GM12878 (cell line): ENCODE results near the gene PRR3. TPM values are rescaled to one million over a fixed set of nuclear protein-coding genes. Genes with fewer than 3 reads are reported as not detected.

ENCODE experiments used
- ATAC-seq: fragments of 200-7000 bp; cut with Tn5 transposase; 3 replicates; pipeline ENCODE4 v1.9.1; 2020; ENCODE audit warnings: mild to moderate bottlenecking, moderate library complexity
- BruUV-seq: library from RNA; stranded (reverse); fragments of 400-500 nt; replicated peaks from 2 replicates; lab custom pipeline; 2021; lab: Mats Ljungman, UMichigan
- CTCF ChIA-PET: fragments of 300-600 bp; sonication (Branson Sonifier 250); formaldehyde crosslinking; extraction: SDS; loops from one replicate; lab custom pipeline; 2021; ENCODE audit warnings: inconsistent platforms; lab: Yijun Ruan, JAX
- POLR2A ChIA-PET: fragments of 350-600 bp; formaldehyde crosslinking; extraction: SDS; loops from one replicate; lab custom pipeline; 2021; ENCODE audit warnings: inconsistent platforms; lab: Charles Lee
- RAD21 ChIA-PET: fragments of 300-600 bp; sonication (Branson Sonifier 250); formaldehyde crosslinking; loops from one replicate; lab custom pipeline; 2023; ENCODE audit warnings: antibody characterized with exemption; ENCODE audit not compliant: unreplicated experiment; lab: Charles Lee
- SMC1A ChIA-PET: fragments of 300-600 bp; sonication (Branson Sonifier 250); formaldehyde crosslinking; loops from one replicate; lab custom pipeline; 2023; ENCODE audit not compliant: unreplicated experiment, uncharacterized antibody; lab: Charles Lee
- DNase-seq: peaks from one replicate; pipeline ENCODE4 v3.0.0-alpha.2; 2011; ENCODE audit warnings: low read depth, low spot score
- FAIRE-seq: peaks from 3 replicates; lab custom pipeline; 2011; peaks lifted over from hg19 to GRCh38; lab: Jason Lieb, UNC
- H2AFZ ChIP-seq: 2 replicates; pipeline ENCODE4 v1.6.0; 2011; ENCODE audit warnings: low read depth, low read length, control low read depth; ENCODE audit not compliant: control insufficient read depth
- H3K27ac ChIP-seq: 2 replicates; pipeline ENCODE4 v1.5.1; 2011; ENCODE audit warnings: control low read depth; ENCODE audit not compliant: control insufficient read depth, insufficient read depth
- H3K27me3 ChIP-seq, 2 experiments: replicated peaks in 1 of 2; 2 replicates each; pipeline versions ENCODE4 v1.6.0 to v1.6.1; 2011; ENCODE audit warnings: low read length in 1 of 2; ENCODE audit not compliant: control insufficient read depth in 2 of 2, insufficient read depth in 2 of 2
- H3K36me3 ChIP-seq, 2 experiments: 2 replicates each; pipeline ENCODE4 v1.5.1; 2011; ENCODE audit warnings: low read length in 1 of 2; ENCODE audit not compliant: control insufficient read depth in 2 of 2, insufficient read depth in 2 of 2
- H3K4me1 ChIP-seq: 2 replicates; pipeline ENCODE4 v1.6.1; 2011; ENCODE audit warnings: mild to moderate bottlenecking, low read length, moderate library complexity, mixed read lengths; ENCODE audit not compliant: control insufficient read depth, insufficient read depth
- H3K4me2 ChIP-seq: 2 replicates; pipeline ENCODE4 v1.6.0; 2011; ENCODE audit warnings: control low read depth; ENCODE audit not compliant: control insufficient read depth, insufficient read depth
- H3K4me3 ChIP-seq: fragments of 200-600 bp; sonication (generic); 2 replicates; pipeline ENCODE4 v1.5.1; 2016
- H3K79me2 ChIP-seq: 2 replicates; pipeline ENCODE4 v1.6.0; 2011; ENCODE audit warnings: low read length; ENCODE audit not compliant: control insufficient read depth, insufficient read depth
- H3K9ac ChIP-seq: 2 replicates; pipeline ENCODE4 v1.8.0; 2011; ENCODE audit warnings: low read length, control low read depth, mixed read lengths; ENCODE audit not compliant: control insufficient read depth, insufficient read depth
- H3K9me3 ChIP-seq: replicated peaks from 3 replicates; pipeline ENCODE4 v1.5.1; 2011; ENCODE audit warnings: mild to moderate bottlenecking, low read length; ENCODE audit not compliant: control insufficient read depth, insufficient read depth
- H4K20me1 ChIP-seq: 2 replicates; pipeline ENCODE4 v1.6.0; 2011; ENCODE audit not compliant: control insufficient read depth, insufficient read depth
- BMI1 ChIP-seq: fragments of 450-650 bp; IDR thresholded peaks from 2 replicates; pipeline ENCODE4 v1.6.1; 2016; ENCODE audit warnings: mild to moderate bottlenecking, moderate library complexity, borderline replicate concordance
- CHD2 ChIP-seq: IDR thresholded peaks from 2 replicates; pipeline ENCODE4 v1.6.1; 2011; ENCODE audit warnings: low read depth, low read length, improper control_type of control experiment, borderline replicate concordance
- ESRRA ChIP-seq: IDR thresholded peaks from 2 replicates; pipeline ENCODE4 v1.6.1; 2012; ENCODE audit warnings: mild to moderate bottlenecking, low read length, improper control_type of control experiment
- ETV6 ChIP-seq, 2 experiments: fragments of 450-650 bp in 1 of 2; IDR thresholded peaks in 1 of 2; conservative IDR thresholded peaks in 1 of 2; 2 replicates each; pipeline ENCODE4 v1.6.1; 2014; ENCODE audit warnings: antibody characterized with exemption in 1 of 2, borderline replicate concordance in 1 of 2, low read depth in 1 of 2, mild to moderate bottlenecking in 1 of 2, moderate library complexity in 1 of 2
- IKZF2 ChIP-seq, 2 experiments: fragments of 450-650 bp; IDR thresholded peaks; 2 replicates each; pipeline ENCODE4 v1.6.1; 2017; ENCODE audit warnings: mild to moderate bottlenecking in 2 of 2, moderate library complexity in 2 of 2
- JUND ChIP-seq: IDR thresholded peaks from 2 replicates; pipeline ENCODE4 v1.6.1; 2012; ENCODE audit warnings: low read depth, mild to moderate bottlenecking, low read length, improper control_type of control experiment, moderate library complexity
- MEF2A ChIP-seq: IDR thresholded peaks from 2 replicates; pipeline ENCODE4 v1.6.1; 2011; ENCODE audit warnings: low read depth, mild to moderate bottlenecking, low read length, moderate library complexity; ENCODE audit not compliant: insufficient read depth
- PRDM15 ChIP-seq: fragments of 450-650 bp; formaldehyde crosslinking; IDR thresholded peaks from 2 replicates; pipeline ENCODE4 v1.4.0; 2020; ENCODE audit warnings: mild to moderate bottlenecking, moderate library complexity
- SIN3A ChIP-seq: IDR thresholded peaks from 2 replicates; pipeline ENCODE4 v1.6.1; 2012; ENCODE audit warnings: low read depth, low read length, improper control_type of control experiment
- SKIL ChIP-seq: fragments of 450-650 bp; IDR thresholded peaks from 2 replicates; pipeline ENCODE4 v1.6.1; 2017; ENCODE audit warnings: mild to moderate bottlenecking, low read depth, inconsistent platforms; ENCODE audit not compliant: poor library complexity, severe bottlenecking
- SMAD5 ChIP-seq: IDR thresholded peaks from 2 replicates; pipeline ENCODE4 v1.6.1; 2016; ENCODE audit warnings: antibody characterized with exemption, low read depth
- STAT1 ChIP-seq: fragments of 450-650 bp; conservative IDR thresholded peaks from 2 replicates; pipeline ENCODE4 v1.6.1; 2014; ENCODE audit warnings: antibody characterized with exemption, mild to moderate bottlenecking
- TCF12 ChIP-seq: IDR thresholded peaks from 2 replicates; pipeline ENCODE4 v1.6.1; 2011; ENCODE audit warnings: low read depth, mild to moderate bottlenecking, low read length
- TCF7 ChIP-seq: IDR thresholded peaks from 2 replicates; pipeline ENCODE4 v1.6.1; 2014; ENCODE audit warnings: antibody characterized with exemption, borderline replicate concordance
- USF1 ChIP-seq: IDR thresholded peaks from 2 replicates; pipeline ENCODE4 v1.6.1; 2011; ENCODE audit warnings: borderline replicate concordance, low read depth, mild to moderate bottlenecking, moderate library complexity, mixed read lengths, low read length; ENCODE audit not compliant: insufficient read depth; ENCODE audit errors: extremely low read length
- WGBS: methylation state at CpG from one replicate; pipeline ENCODE4 v1.1.6; 2016; ENCODE audit warnings: low lambda C conversion rate; ENCODE audit not compliant: insufficient replicate concordance, insufficient coverage; ENCODE audit errors: missing lambda C conversion rate; 5-methylcytosine and 5-hydroxymethylcytosine counted together
- in situ Hi-C: fragments of 300-500 bp; cut with MboI; formaldehyde crosslinking; loops from 9 replicates; pipeline ENCODE4 v1.14.3; 2018; ENCODE audit warnings: mixed read lengths
- intact Hi-C: fragments of 100-400 bp; cut with micrococcal nuclease; formaldehyde crosslinking; loops from one replicate; pipeline ENCODE4 v1.14.2; 2022; ENCODE audit not compliant: unreplicated experiment
- polyA plus RNA-seq, 11 experiments: library from polyadenylated mRNA; depleted of rRNA in 4 of 11; unstranded in 6 of 11; stranded (reverse) in 5 of 11; fragments of >200 nt; fragmentation: Nextera tagmentation in 4 of 11; fragmentation: Illumina TruSeq in 1 of 11; extraction: Ambion mirVana in 4 of 11; extraction: Trizol in 1 of 11; gene quantifications; 1 replicate in 1 of 11; 2 replicates in 10 of 11; pipeline versions ENCODE4 v1.2.1 to v1.2.3, GENCODE V29; 2011 to 2016; ENCODE audit warnings: inconsistent platforms in 2 of 11, missing spikeins in 2 of 11, low read depth in 1 of 11
- total RNA-seq, 4 experiments: library from RNA; depleted of rRNA in 3 of 4; stranded (reverse); fragments of >200 nt in 3 of 4; fragmentation: Illumina TruSeq in 1 of 4; extraction: Trizol in 1 of 4; gene quantifications; 2 replicates each; pipeline versions ENCODE4 v1.2.1 to v1.2.3, GENCODE V29; 2013 to 2021

The PRR3 gene
- total and polyA plus RNA-seq, 10 of the 15 experiments (the other 5 are each of a cell fraction or from before 2014, with no cell fraction given), result 14.0 to 38.2 (median 20.5) TPM

- H3K4me3 ChIP-seq, result no peak overlapping the region
- FAIRE-seq, result no peak
- no peak for DNase-seq
- no peak overlapping the region for H3K27ac ChIP-seq
- intact Hi-C loops (loop anchor here (5.0 kb wide), 2 partner anchors 129 to 194 kb away; partner anchors contain the start of gene DHX16), in situ Hi-C loops (no loop called here)
- no peak overlapping the region for H2AFZ ChIP-seq
- no peaks in the 10 kb centered on the region for H3K27me3 ChIP-seq
- H3K36me3 ChIP-seq, result peaks cover 1 to 4% of the 10 kb centered on the region in 2 experiments; a peak in 2 of 4 replicates
- SMC1A ChIA-PET, result interaction anchor here (0.8 to 12.5 kb wide), 12 partner anchors 12 to 184 kb away, joined by 3 to 221 read pairs (median 6); no protein-coding TSS in a partner anchor
- no peak for ATAC-seq
- peaks cover 7% of the 10 kb centered on the region; the same call in 1 of the 2 replicates for H3K4me1 ChIP-seq
- no peaks in the 10 kb centered on the region for H4K20me1 ChIP-seq
- WGBS, result 0% methylated on average over 1 of the region's 1 CpG
- TF ChIP-seq STAT1 (no peak), IKZF2 (IDR thresholded peaks at IDR 0.05) (no peak), SIN3A (no peak), PRDM15 (CRISPR knock-in tag) (no peak), TCF12 (no peak), ESRRA (no peak), ETV6 (conservative IDR thresholded peaks at IDR 0.05 in 1 of 2, IDR thresholded peaks at IDR 0.05 in 1 of 2; ENCODE audit: borderline replicate concordance in 1 of 2, low read depth in 1 of 2) (no peak), SMAD5 (no peak), CHD2 (no peak), TCF7 (no peak), JUND (no peak), MEF2A (no peak), BMI1 (no peak), USF1 (no peak), SKIL (no peak)
- CTCF ChIA-PET, result interaction anchor here (0.8 to 15.6 kb wide), 19 partner anchors 12 to 192 kb away, joined by 3 to 480 read pairs (median 17); partner anchors contain the start of genes ABCF1, DHX16, GNL1 and PRR3
- BruUV-seq, result no TSS peak
- POLR2A ChIA-PET, result interaction anchor here (1.4 kb wide), 1 partner anchor 14 kb away, joined by 5 read pairs; no protein-coding TSS in a partner anchor
- H3K9ac ChIP-seq, result no peak overlapping the region
- H3K9me3 ChIP-seq, result no peaks in the 10 kb centered on the region
- H3K4me2 ChIP-seq, result no peak overlapping the region
- RAD21 ChIA-PET, result interaction anchor here (1.1 to 8.4 kb wide), 5 partner anchors 9 to 193 kb away, joined by 3 to 159 read pairs (median 14); no protein-coding TSS in a partner anchor
- H3K79me2 ChIP-seq, result no peaks in the 10 kb centered on the region
These were observed 14.2 kb upstream of the PRR3 start for GRCh38 chr6:30542915-30543314.
